Neural cell (in vitro differentiated cells): ENCODE measurements around the gene ACTN2. TPM values are rescaled to one million over a fixed set of nuclear protein-coding genes. Genes with fewer than 3 reads are reported as not detected.

ENCODE experiments used
- H2AFZ ChIP-seq: fragments of 200-600, 300-800 bp; sonication (generic), shearing (Covaris generic); 2 replicates; pipeline ENCODE4 v1.6.0; 2014; ENCODE audit warnings: low read depth, mild to moderate bottlenecking, antibody characterized with exemption, low read length, moderate library complexity
- H3F3A ChIP-seq: fragments of 200-600 bp; shearing (Covaris generic); 2 replicates; pipeline ENCODE4 v1.6.1; 2016; ENCODE audit warnings: mild to moderate bottlenecking, moderate library complexity, mixed read lengths, antibody characterized with exemption, low read length; ENCODE audit not compliant: insufficient read depth, poor library complexity, severe bottlenecking
- H3K27ac ChIP-seq: fragments of 200-600, 300-800 bp; sonication (generic), shearing (Covaris generic); 2 replicates; pipeline ENCODE4 v1.5.1; 2014; ENCODE audit warnings: mild to moderate bottlenecking, low read length, moderate library complexity
- H3K27me3 ChIP-seq: fragments of 300-800, 200-600 bp; sonication (generic), shearing (Covaris generic); 2 replicates; pipeline ENCODE4 v1.6.0; 2014; ENCODE audit warnings: mild to moderate bottlenecking, low read depth, low read length, moderate library complexity; ENCODE audit not compliant: insufficient read depth
- H3K36me3 ChIP-seq: fragments of 300-800, 200-600 bp; sonication (generic), shearing (Covaris generic); 2 replicates; pipeline ENCODE4 v1.5.1; 2014; ENCODE audit warnings: mild to moderate bottlenecking, antibody characterized with exemption, low read length, moderate library complexity; ENCODE audit not compliant: insufficient read depth
- H3K4me2 ChIP-seq: fragments of 300-800, 200-600 bp; sonication (generic), shearing (Covaris generic); 2 replicates; pipeline ENCODE4 v1.6.0; 2014; ENCODE audit warnings: mild to moderate bottlenecking, low read length
- H3K4me3 ChIP-seq: fragments of 300-800, 200-600 bp; sonication (generic), shearing (Covaris generic); 2 replicates; pipeline ENCODE4 v1.5.1; 2014; ENCODE audit warnings: mild to moderate bottlenecking, low read length, moderate library complexity
- H3K79me2 ChIP-seq: fragments of 200-600 bp; shearing (Covaris generic); replicated peaks from 2 replicates; pipeline ENCODE4 v1.6.0; 2014; ENCODE audit warnings: mild to moderate bottlenecking, low read length, moderate library complexity; ENCODE audit not compliant: insufficient read depth
- H3K9ac ChIP-seq: fragments of 300-800, 200-600 bp; sonication (generic), shearing (Covaris generic); 2 replicates; pipeline ENCODE4 v1.6.1; 2016; ENCODE audit warnings: mild to moderate bottlenecking, low read length, mixed read lengths
- H3K9me2 ChIP-seq: fragments of 200-600 bp; shearing (Covaris generic); 2 replicates; pipeline ENCODE4 v1.6.1; 2016; ENCODE audit warnings: mild to moderate bottlenecking, low read length, mixed read lengths; ENCODE audit not compliant: insufficient read depth
- H3K9me3 ChIP-seq: fragments of 200-600, 300-800 bp; sonication (generic), shearing (Covaris generic); 2 replicates; pipeline ENCODE4 v1.6.1; 2016; ENCODE audit warnings: mild to moderate bottlenecking, mixed run types, low read length, moderate library complexity, mixed read lengths
- H4K20me1 ChIP-seq: fragments of 200-600 bp; shearing (Covaris generic); 2 replicates; pipeline ENCODE4 v1.6.1; 2016; ENCODE audit warnings: mild to moderate bottlenecking, mixed run types; ENCODE audit not compliant: insufficient read depth
- EP300 ChIP-seq: fragments of 450-650 bp; conservative IDR thresholded peaks from 2 replicates; pipeline ENCODE4 v1.6.1; 2014; ENCODE audit warnings: antibody characterized with exemption, mild to moderate bottlenecking, moderate library complexity; ENCODE audit not compliant: poor library complexity, severe bottlenecking
- EZH2 ChIP-seq: fragments of 200-600, 300-800 bp; shearing (Covaris generic), sonication (generic); IDR thresholded peaks from 2 replicates; pipeline ENCODE4 v1.6.1; 2014; ENCODE audit warnings: antibody characterized with exemption, low read length, borderline replicate concordance, mild to moderate bottlenecking; ENCODE audit not compliant: insufficient read depth, poor library complexity, severe bottlenecking
- MXI1 ChIP-seq: fragments of 450-650 bp; conservative IDR thresholded peaks from 2 replicates; pipeline ENCODE4 v1.6.1; 2014; ENCODE audit warnings: antibody characterized with exemption, mild to moderate bottlenecking; ENCODE audit not compliant: poor library complexity, severe bottlenecking
- POLR2AphosphoS5 ChIP-seq: IDR thresholded peaks from 2 replicates; pipeline ENCODE4 v1.6.1; 2012
- RAD21 ChIP-seq: fragments of 450-650 bp; conservative IDR thresholded peaks from 2 replicates; pipeline ENCODE4 v1.6.1; 2014; ENCODE audit warnings: antibody characterized with exemption, mild to moderate bottlenecking, moderate library complexity
- REST ChIP-seq: IDR thresholded peaks from 2 replicates; pipeline ENCODE4 v1.6.1; 2012; ENCODE audit warnings: borderline replicate concordance
- SMC3 ChIP-seq: fragments of 450-650 bp; conservative IDR thresholded peaks from 2 replicates; pipeline ENCODE4 v1.6.1; 2014; ENCODE audit warnings: antibody characterized with exemption, mild to moderate bottlenecking, moderate library complexity; ENCODE audit not compliant: poor library complexity
- TAF1 ChIP-seq: IDR thresholded peaks from 2 replicates; pipeline ENCODE4 v1.6.1; 2012; ENCODE audit warnings: low read depth
- polyA plus RNA-seq: library from polyadenylated mRNA; depleted of rRNA; stranded (reverse); fragments of >200 nt; gene quantifications from 2 replicates; pipeline ENCODE4 v1.2.3, GENCODE V29; 2014
- TF ChIP-seq, protein P1 (sequence below): fragments of 450-650 bp; IDR thresholded peaks from 2 replicates; pipeline ENCODE4 v1.5.1; 2014; ENCODE audit warnings: antibody characterized with exemption, mild to moderate bottlenecking, moderate library complexity; ENCODE audit not compliant: poor library complexity, severe bottlenecking

ACTN2 gene
- polyA plus RNA-seq, 1 donor from 2014 or later: 6.1 TPM

DNA sequence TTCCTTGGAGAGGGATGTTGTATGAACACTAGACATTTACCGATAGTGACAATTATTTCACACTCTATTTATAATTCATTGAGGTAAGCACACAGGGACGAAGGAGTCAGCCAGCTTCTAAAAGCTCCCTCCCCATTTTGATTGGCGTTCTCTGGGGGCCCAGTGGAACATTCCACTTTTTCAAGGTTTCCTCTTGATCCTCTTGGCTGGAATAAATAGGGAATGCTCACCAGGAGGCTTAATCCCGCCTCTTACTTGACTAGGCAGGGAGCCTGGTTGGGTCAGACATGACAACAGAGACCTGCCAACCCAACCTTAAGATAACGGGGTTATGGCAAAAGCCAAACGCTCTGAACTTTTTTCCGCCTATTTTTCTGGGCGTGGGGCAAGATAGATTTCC lies 974 bp downstream of the ACTN2 start:
- Histone ChIP-seq H2AFZ (no peak overlapping the region), H3K4me2 (no peak overlapping the region)

DNA sequence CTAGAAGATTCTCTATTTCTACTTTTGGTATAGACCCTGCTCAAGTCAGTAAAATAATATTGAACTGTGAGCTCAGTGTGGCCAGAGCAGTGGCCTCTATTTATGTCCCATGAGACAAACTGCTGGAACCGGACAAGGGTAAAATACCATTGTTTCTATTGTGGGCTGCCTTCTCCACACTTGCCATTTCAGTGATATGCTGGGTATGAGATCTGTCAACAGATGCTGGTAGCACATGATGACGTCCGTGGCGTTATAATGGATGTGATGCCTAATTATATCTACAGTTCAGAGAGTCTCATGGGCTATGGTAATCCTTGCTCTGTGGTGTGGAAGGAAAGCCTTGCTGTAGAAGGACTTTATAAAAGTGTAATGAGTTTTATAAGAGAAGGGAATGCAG lies 2.4 kb downstream of the ACTN2 start:
- H3K9ac ChIP-seq: no peak overlapping the region
- H3K9me2 ChIP-seq: no peaks in the 10 kb centered on the region
- H3F3A ChIP-seq: peaks cover 5% of the 10 kb centered on the region
- no peak overlapping the region for H3K4me3 ChIP-seq
- no peaks in the 10 kb centered on the region for H4K20me1 ChIP-seq
- H3K9me3 ChIP-seq: no peaks in the 10 kb centered on the region
- H3K79me2 ChIP-seq: no peaks in the 10 kb centered on the region
- no peaks in the 10 kb centered on the region for H3K36me3 ChIP-seq
- H3K27ac ChIP-seq: no peak overlapping the region
- no peak overlapping the region for H3K4me2 ChIP-seq
- peaks cover 16% of the 10 kb centered on the region for H3K27me3 ChIP-seq
- no peak for TF ChIP-seq TAF1
- TF ChIP-seq EP300: no peak
- TF ChIP-seq REST: no peak
- TF ChIP-seq POLR2AphosphoS5: no peak
- TF ChIP-seq MXI1: no peak
- no peak for TF ChIP-seq EZH2
- TF ChIP-seq RAD21: no peak
- no peak for TF ChIP-seq SMC3
- H2AFZ ChIP-seq: no peak overlapping the region

More for the DNA sequence above, 974 bp downstream of the ACTN2 start:
- H3K9me2 ChIP-seq: no peaks in the 10 kb centered on the region
- H3K9ac ChIP-seq: no peak overlapping the region
- no peaks in the 10 kb centered on the region for H3K36me3 ChIP-seq
- H3K9me3 ChIP-seq: no peaks in the 10 kb centered on the region
- H3K79me2 ChIP-seq: no peaks in the 10 kb centered on the region
- peaks cover 16% of the 10 kb centered on the region for H3K27me3 ChIP-seq
- TF ChIP-seq POLR2AphosphoS5 (no peak), EZH2 (no peak), REST (no peak), MXI1 (no peak), SMC3 (no peak), RAD21 (no peak), EP300 (no peak), TAF1 (no peak)
- TF ChIP-seq, protein P1, sequence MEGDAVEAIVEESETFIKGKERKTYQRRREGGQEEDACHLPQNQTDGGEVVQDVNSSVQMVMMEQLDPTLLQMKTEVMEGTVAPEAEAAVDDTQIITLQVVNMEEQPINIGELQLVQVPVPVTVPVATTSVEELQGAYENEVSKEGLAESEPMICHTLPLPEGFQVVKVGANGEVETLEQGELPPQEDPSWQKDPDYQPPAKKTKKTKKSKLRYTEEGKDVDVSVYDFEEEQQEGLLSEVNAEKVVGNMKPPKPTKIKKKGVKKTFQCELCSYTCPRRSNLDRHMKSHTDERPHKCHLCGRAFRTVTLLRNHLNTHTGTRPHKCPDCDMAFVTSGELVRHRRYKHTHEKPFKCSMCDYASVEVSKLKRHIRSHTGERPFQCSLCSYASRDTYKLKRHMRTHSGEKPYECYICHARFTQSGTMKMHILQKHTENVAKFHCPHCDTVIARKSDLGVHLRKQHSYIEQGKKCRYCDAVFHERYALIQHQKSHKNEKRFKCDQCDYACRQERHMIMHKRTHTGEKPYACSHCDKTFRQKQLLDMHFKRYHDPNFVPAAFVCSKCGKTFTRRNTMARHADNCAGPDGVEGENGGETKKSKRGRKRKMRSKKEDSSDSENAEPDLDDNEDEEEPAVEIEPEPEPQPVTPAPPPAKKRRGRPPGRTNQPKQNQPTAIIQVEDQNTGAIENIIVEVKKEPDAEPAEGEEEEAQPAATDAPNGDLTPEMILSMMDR: no peak
- H3K27ac ChIP-seq: no peak overlapping the region
- H3F3A ChIP-seq: peaks cover 5% of the 10 kb centered on the region
- H3K4me3 ChIP-seq: peak overlapping the region; percentile 62
- H4K20me1 ChIP-seq: no peaks in the 10 kb centered on the region
